Gastrocnemius medialis (tissue), 4 donors: ENCODE measurements around the gene MLST8. TPM values are rescaled to one million over a fixed set of nuclear protein-coding genes. Genes with fewer than 3 reads are reported as not detected.

Source experiments
- ATAC-seq, 2 donors: fragments of 150-250 bp; one replicate each; pipeline ENCODE4 v1.9.1; 2016
- DNase-seq, 2 donors: peaks; one replicate each; pipeline ENCODE4 v3.0.0-alpha.2; 2019
- H3K27ac ChIP-seq, 4 donors: fragments of 200-600 bp; sonication (generic); 1 replicate in 1 of 4; 2 replicates in 3 of 4; pipeline ENCODE4 v1.5.1; 2016 to 2018; ENCODE audit warnings: mild to moderate bottlenecking in 2 of 4, moderate library complexity in 1 of 4
- H3K27me3 ChIP-seq, 3 donors: fragments of 200-600 bp; sonication (generic) in 2 of 3; 1 replicate in 1 of 3; 2 replicates in 2 of 3; pipeline versions ENCODE4 v1.5.1 to v1.6.0; 2016 to 2019; ENCODE audit warnings: mild to moderate bottlenecking in 1 of 3, moderate library complexity in 1 of 3
- H3K36me3 ChIP-seq, 2 donors: fragments of 200-600 bp; sonication (generic) in 1 of 2; one replicate each; pipeline ENCODE4 v1.5.1; 2017 to 2018
- H3K4me1 ChIP-seq, 2 donors: fragments of 200-600 bp; sonication (generic) in 1 of 2; one replicate each; pipeline ENCODE4 v1.5.1; 2016 to 2017; ENCODE audit warnings: mild to moderate bottlenecking in 2 of 2
- H3K4me3 ChIP-seq, 4 donors: fragments of 200-600 bp; sonication (generic) in 3 of 4; 1 replicate in 1 of 4; 2 replicates in 3 of 4; pipeline ENCODE4 v1.5.1; 2016 to 2019; ENCODE audit warnings: mild to moderate bottlenecking in 2 of 4
- H3K9me3 ChIP-seq, 3 donors: fragments of 200-600 bp; sonication (generic) in 2 of 3; 1 replicate in 1 of 3; 2 replicates in 2 of 3; pipeline ENCODE4 v1.5.1; 2016 to 2019
- CTCF ChIP-seq, 5 experiments: fragments of 450-650 bp in 3 of 5; fragments of 200-600 bp in 2 of 5; sonication (generic) in 2 of 5; IDR thresholded peaks in 4 of 5; conservative IDR thresholded peaks in 1 of 5; 1 replicate in 4 of 5; 2 replicates in 1 of 5; pipeline ENCODE4 v1.5.1; 2016 to 2019; ENCODE audit warnings: antibody characterized with exemption in 5 of 5, mild to moderate bottlenecking in 3 of 5, moderate library complexity in 3 of 5
- POLR2A ChIP-seq, 2 donors: fragments of 450-650 bp; IDR thresholded peaks; one replicate each; pipeline ENCODE4 v1.6.1; 2017; ENCODE audit warnings: antibody characterized with exemption in 2 of 2, mild to moderate bottlenecking in 2 of 2, moderate library complexity in 2 of 2
- in situ Hi-C, 4 donors: fragments of 200-750 bp; cut with MboI; loops; one replicate each; pipeline versions ENCODE4 v1.15.0 to v1.8.0; 2017; ENCODE audit warnings: low sequenced_read_pairs in 4 of 4
- intact Hi-C: fragments of 100-400 bp; cut with DNase I; formaldehyde crosslinking; loops from one replicate; pipeline ENCODE4 v1.15.1; 2023; ENCODE audit warnings: low total_unique reads
- total RNA-seq, 4 donors: library from RNA; depleted of rRNA; stranded (reverse); fragments of >200 nt; gene quantifications; one replicate each; pipeline versions ENCODE4 v1.1.0 to v1.2.3, GENCODE V29; 2016

Gene MLST8
- total RNA-seq, 4 donors from 2014 or later: 40.3 to 77.0 (median 73.5) TPM

GRCh38 chr16:2207872-2208271, 2.6 kb downstream of the MLST8 start:
- H3K36me3 ChIP-seq: peaks cover 0 to 35% of the 10 kb centered on the region in 2 donors
- ATAC-seq (no peak), DNase-seq (no peak)
- peaks cover 44 to 45% of the 10 kb centered on the region in 2 donors for H3K4me1 ChIP-seq
- no peak overlapping the region for H3K27ac ChIP-seq
- in situ Hi-C loops (no loop called here), intact Hi-C loops (no loop called here)
- TF ChIP-seq POLR2A (IDR thresholded peaks at IDR 0.05) (no peak), CTCF (IDR thresholded peaks at IDR 0.05 in 4 of 5, conservative IDR thresholded peaks at IDR 0.05 in 1 of 5) (no peak)
- no peak overlapping the region for H3K4me3 ChIP-seq
- H3K9me3 ChIP-seq: no peaks in the 10 kb centered on the region
- H3K27me3 ChIP-seq: no peaks in the 10 kb centered on the region

- ATAC-seq: no peak
- Histone ChIP-seq H3K27ac (no peak overlapping the region), H3K4me3 (no peak overlapping the region), H3K27me3 (no peaks in the 10 kb centered on the region), H3K36me3 (peaks cover 0 to 35% of the 10 kb centered on the region in 2 donors), H3K9me3 (no peaks in the 10 kb centered on the region), H3K4me1 (peaks cover 48% of the 10 kb centered on the region in 2 donors)
- in situ Hi-C loops (no loop called here), intact Hi-C loops (no loop called here)
- no peak for DNase-seq
- TF ChIP-seq CTCF (IDR thresholded peaks at IDR 0.05 in 4 of 5, conservative IDR thresholded peaks at IDR 0.05 in 1 of 5): no peak
- TF ChIP-seq POLR2A (IDR thresholded peaks at IDR 0.05): no peak
Measured at GRCh38 chr16:2208308-2208707, 3.1 kb downstream of the MLST8 start.

GRCh38 chr16:2208772-2209171, 3.5 kb downstream of the MLST8 start:
- no peak for TF ChIP-seq POLR2A (IDR thresholded peaks at IDR 0.05)
- no peak for TF ChIP-seq CTCF (IDR thresholded peaks at IDR 0.05 in 4 of 5, conservative IDR thresholded peaks at IDR 0.05 in 1 of 5)
- Histone ChIP-seq H3K27ac (peak overlapping the region in 1 of 4 donors; percentile 91), H3K9me3 (no peaks in the 10 kb centered on the region), H3K27me3 (no peaks in the 10 kb centered on the region), H3K4me3 (no peak overlapping the region), H3K36me3 (peaks cover 0 to 35% of the 10 kb centered on the region in 2 donors), H3K4me1 (peaks cover 53% of the 10 kb centered on the region in 2 donors)
- in situ Hi-C loops (no loop called here), intact Hi-C loops (no loop called here)
- DNase-seq (no peak), ATAC-seq (no peak)

GRCh38 chr16:2209258-2210008, 4.2 kb downstream of the MLST8 start:
- Histone ChIP-seq H3K36me3 (peaks cover 0 to 35% of the 10 kb centered on the region in 2 donors), H3K4me3 (no peak overlapping the region), H3K9me3 (no peaks in the 10 kb centered on the region), H3K4me1 (peaks cover 53 to 56% of the 10 kb centered on the region in 2 donors), H3K27me3 (no peaks in the 10 kb centered on the region), H3K27ac (peak overlapping the region in 2 of 4 donors; percentile 91)
- in situ Hi-C loops: no loop called here
- TF ChIP-seq CTCF (IDR thresholded peaks at IDR 0.05 in 4 of 5, conservative IDR thresholded peaks at IDR 0.05 in 1 of 5): no peak
- TF ChIP-seq POLR2A (IDR thresholded peaks at IDR 0.05): no peak
- DNase-seq (no peak), ATAC-seq (no peak)
- intact Hi-C loops: loop anchor here (10.0 kb wide), 1 partner anchor 435 kb away; the partner anchor contains the start of genes EME2, MRPS34 and NME3
